ENCODE results near the gene OCLN.
"Not testable (repeated sequence)": the region's sequence is repeated elsewhere in the genome, so short reads cannot be mapped to it uniquely, and the experiment has no call there.

GRCh38 chr5:69466375-69466774, 26.2 kb upstream of the OCLN start:
- not testable (repeated sequence) for TF ChIP-seq REST (IDR thresholded peaks at IDR 0.05; ENCODE audit: borderline replicate concordance); POLR2AphosphoS5 (IDR thresholded peaks at IDR 0.05); CTCF (IDR thresholded peaks at IDR 0.05; ENCODE audit: poor library complexity, severe bottlenecking)

Measured in neural cell (in vitro differentiated cells).